HCT116 (cell line): ENCODE data around the gene P2RX6. TPM values are rescaled to one million over a fixed set of nuclear protein-coding genes. Genes with fewer than 3 reads are reported as not detected.

Source experiments
- ATAC-seq: fragments of 200-7000 bp; cut with Tn5 transposase; 2 replicates; pipeline ENCODE4 v1.9.1; 2020; ENCODE audit warnings: mild to moderate bottlenecking, moderate library complexity
- BruUV-seq: library from RNA; stranded (reverse); fragments of 400-500 nt; replicated peaks from 2 replicates; lab custom pipeline; 2021; lab: Mats Ljungman, UMichigan
- CTCF ChIA-PET: fragments of 300-600 bp; sonication (Branson Sonifier 250); formaldehyde crosslinking; loops from one replicate; lab custom pipeline; 2021; ENCODE audit warnings: antibody characterized with exemption; lab: Charles Lee
- POLR2A ChIA-PET: fragments of 300-600, 350-600 bp; sonication (Branson Sonifier 250); formaldehyde crosslinking; loops from one replicate; lab custom pipeline; 2021; ENCODE audit warnings: antibody characterized with exemption; lab: Charles Lee
- RAD21 ChIA-PET, 2 experiments: fragments of 300-600 bp; sonication (Branson Sonifier 250); formaldehyde crosslinking; loops; one replicate each; lab custom pipeline; 2023; ENCODE audit warnings: low total read pairs in 2 of 2; ENCODE audit not compliant: uncharacterized antibody in 2 of 2, unreplicated experiment in 2 of 2, low non-redundant PET in 1 of 2; lab: Charles Lee
- DNase-seq: peaks from one replicate; pipeline ENCODE4 v3.0.0-alpha.2; 2010; ENCODE audit warnings: low read depth, low spot score
- H2AFZ ChIP-seq: fragments of 200-600 bp; shearing (Covaris generic), sonication (generic); 2 replicates; pipeline ENCODE4 v1.6.1; 2017; ENCODE audit warnings: low read depth, mixed run types, mixed read lengths, antibody characterized with exemption, low read length; ENCODE audit not compliant: poor library complexity, severe bottlenecking
- H3K27ac ChIP-seq: 2 replicates; pipeline ENCODE4 v1.5.1; 2012; ENCODE audit warnings: low read depth, low read length
- H3K27me3 ChIP-seq: fragments of 200-600 bp; sonication (generic); 2 replicates; pipeline ENCODE4 v1.6.1; 2016; ENCODE audit warnings: mixed run types, low read length, mixed read lengths; ENCODE audit not compliant: insufficient read depth
- H3K36me3 ChIP-seq, 2 experiments: fragments of 200-500 bp in 1 of 2; fragments of 200-600 bp in 1 of 2; sonication (Bioruptor generic) in 1 of 2; sonication (generic) in 1 of 2; 2 replicates each; pipeline versions ENCODE4 v1.5.1 to v1.6.1; 2014 to 2016; ENCODE audit warnings: low read length in 2 of 2, inconsistent platforms in 1 of 2, mixed read lengths in 1 of 2, mixed run types in 1 of 2; ENCODE audit not compliant: insufficient read depth in 2 of 2, control insufficient read depth in 1 of 2
- H3K4me1 ChIP-seq, 2 experiments: fragments of 200-600 bp in 1 of 2; sonication (generic) in 1 of 2; 2 replicates each; pipeline versions ENCODE4 v1.5.1 to v1.6.1; 2012 to 2017; ENCODE audit warnings: low read length in 2 of 2, inconsistent platforms in 1 of 2, mild to moderate bottlenecking in 1 of 2, mixed read lengths in 1 of 2, mixed run types in 1 of 2, moderate library complexity in 1 of 2; ENCODE audit not compliant: insufficient read depth in 2 of 2, control insufficient read depth in 1 of 2
- H3K4me2 ChIP-seq: fragments of 200-600 bp; sonication (generic); 2 replicates; pipeline ENCODE4 v1.6.1; 2017; ENCODE audit warnings: mixed run types, low read length, mixed read lengths
- H3K4me3 ChIP-seq, 2 experiments: fragments of 200-600 bp in 1 of 2; sonication (generic) in 1 of 2; replicated peaks in 1 of 2; 2 replicates each; pipeline ENCODE4 v1.5.1; 2011 to 2016; ENCODE audit warnings: low read length in 2 of 2, control low read depth in 1 of 2, low read depth in 1 of 2, mild to moderate bottlenecking in 1 of 2, mixed read lengths in 1 of 2, mixed run types in 1 of 2
- H3K79me2 ChIP-seq: fragments of 200-600 bp; sonication (generic); 2 replicates; pipeline ENCODE4 v1.6.1; 2017; ENCODE audit warnings: mild to moderate bottlenecking, mixed run types, low read length, moderate library complexity, mixed read lengths; ENCODE audit not compliant: insufficient read depth
- H3K9ac ChIP-seq: fragments of 200-600 bp; sonication (generic); 2 replicates; pipeline ENCODE4 v1.6.1; 2016; ENCODE audit warnings: low read length, mixed read lengths
- H3K9me2 ChIP-seq: fragments of 200-600 bp; sonication (generic), shearing (Covaris generic); 2 replicates; pipeline ENCODE4 v1.6.1; 2017; ENCODE audit warnings: mixed run types, mild to moderate bottlenecking, moderate library complexity; ENCODE audit not compliant: insufficient read depth
- H3K9me3 ChIP-seq, 2 experiments: fragments of 200-500 bp in 1 of 2; fragments of 200-600 bp in 1 of 2; sonication (Bioruptor generic) in 1 of 2; sonication (generic) in 1 of 2; 2 replicates each; pipeline ENCODE4 v1.6.1; 2014 to 2017; ENCODE audit warnings: low read length in 2 of 2, mixed read lengths in 2 of 2, inconsistent platforms in 1 of 2, low read depth in 1 of 2, mild to moderate bottlenecking in 1 of 2, mixed run types in 1 of 2, moderate library complexity in 1 of 2; ENCODE audit not compliant: control insufficient read depth in 1 of 2, insufficient read depth in 1 of 2
- H4K20me1 ChIP-seq: fragments of 200-600 bp; sonication (generic), shearing (Covaris generic); 2 replicates; pipeline ENCODE4 v1.6.1; 2017; ENCODE audit warnings: mixed run types, mild to moderate bottlenecking, moderate library complexity; ENCODE audit not compliant: insufficient read depth
- ATF3 ChIP-seq: IDR thresholded peaks from 2 replicates; pipeline ENCODE4 v1.6.1; 2012
- CEBPB ChIP-seq: IDR thresholded peaks from 2 replicates; pipeline ENCODE4 v1.6.1; 2012; ENCODE audit warnings: low read depth
- EGR1 ChIP-seq: IDR thresholded peaks from 2 replicates; pipeline ENCODE4 v1.6.1; 2012; ENCODE audit warnings: low read depth
- ELF1 ChIP-seq: IDR thresholded peaks from 2 replicates; pipeline ENCODE4 v1.6.1; 2012; ENCODE audit warnings: low read depth, borderline replicate concordance
- EZH2 ChIP-seq: fragments of 200-600 bp; sonication (generic); IDR thresholded peaks from 2 replicates; pipeline ENCODE4 v1.6.1; 2017; ENCODE audit warnings: antibody characterized with exemption, mixed run types
- FOSL1 ChIP-seq: IDR thresholded peaks from 2 replicates; pipeline ENCODE4 v1.6.1; 2012; ENCODE audit warnings: low read depth
- REST ChIP-seq: IDR thresholded peaks from 2 replicates; pipeline ENCODE4 v1.6.1; 2012; ENCODE audit warnings: low read depth
- SIN3A ChIP-seq: IDR thresholded peaks from 2 replicates; pipeline ENCODE4 v1.6.1; 2012; ENCODE audit warnings: low read depth
- SRF ChIP-seq: IDR thresholded peaks from 2 replicates; pipeline ENCODE4 v1.6.1; 2012; ENCODE audit warnings: low read depth
- TCF7L2 ChIP-seq: IDR thresholded peaks from 2 replicates; pipeline ENCODE4 v1.7.0; 2011; ENCODE audit warnings: borderline replicate concordance, inconsistent platforms; ENCODE audit not compliant: insufficient read depth, insufficient read length; ENCODE audit errors: extremely low read depth
- YY1 ChIP-seq: IDR thresholded peaks from 2 replicates; pipeline ENCODE4 v1.6.1; 2011; ENCODE audit warnings: low read length, low read depth, moderate library complexity, mild to moderate bottlenecking; ENCODE audit not compliant: insufficient replicate concordance; ENCODE audit errors: extremely low read depth
- ZFX ChIP-seq: fragments of 450-650 bp; IDR thresholded peaks from 2 replicates; pipeline ENCODE4 v1.6.1; 2017
- ZNF274 ChIP-seq: fragments of 200-500 bp; sonication (Bioruptor generic); IDR thresholded peaks from 2 replicates; pipeline ENCODE4 v1.6.1; 2014; ENCODE audit warnings: mild to moderate bottlenecking, low read depth, low read length, inconsistent platforms
- intact Hi-C: fragments of 100-400 bp; cut with micrococcal nuclease; formaldehyde crosslinking; loops from 2 replicates; pipeline ENCODE4 v1.10.0; 2022
- total RNA-seq: library from RNA; stranded (reverse); gene quantifications from one replicate; pipeline ENCODE4 v1.2.1, GENCODE V29; 2021; ENCODE audit not compliant: unreplicated experiment
- TF ChIP-seq, protein P1 (sequence below): IDR thresholded peaks from 2 replicates; pipeline ENCODE4 v1.6.1; 2012

Gene P2RX6
- total RNA-seq, 1 experiment from 2014 or later = 0.20 TPM

- Histone ChIP-seq H3K4me2 (peak overlapping the region; percentile 37), H3K27ac (no peak overlapping the region), H3K9me3 (0 out of 4 replicates have a peak, but pooled peaks cover 0 to 4% of the 10 kb centered on the region in 2 experiments), H3K9me2 (no peaks in the 10 kb centered on the region), H3K4me1 (peaks cover 0 to 13% of the 10 kb centered on the region in 2 experiments; a peak in 2 of 4 replicates), H2AFZ (no peak overlapping the region), H3K79me2 (no peaks in the 10 kb centered on the region), H3K27me3 (no peaks in the 10 kb centered on the region), H3K36me3 (no peaks in the 10 kb centered on the region), H3K9ac (no peak overlapping the region), H4K20me1 (no peaks in the 10 kb centered on the region), H3K4me3 (no peak overlapping the region)
- CTCF ChIA-PET = interaction anchor here (1.1 kb wide), 2 partner anchors 25 to 28 kb away, joined by 3 to 5 read pairs; no protein-coding TSS in a partner anchor
- POLR2A ChIA-PET = interaction anchor here (0.6 to 0.7 kb wide), 3 partner anchors 23 to 92 kb away, joined by 3 read pairs; partner anchors contain the start of genes LZTR1 and THAP7
- RAD21 ChIA-PET = no interaction called here
- ATAC-seq = peak; percentile 75
- no TSS peak for BruUV-seq
- peak; percentile 4 for DNase-seq
- TF ChIP-seq YY1 = no peak
- peak; percentile 27; the same call in 1 of the 2 replicates for TF ChIP-seq FOSL1
- 0 out of 2 replicates have a peak, but pooled peaks have one; percentile 36 for TF ChIP-seq CEBPB
- TF ChIP-seq ATF3 = peak; percentile 71
- intact Hi-C loops = no loop called here
These were observed 59.2 kb downstream of the P2RX6 start for GRCh38 chr22:21074102-21074715.

DNA sequence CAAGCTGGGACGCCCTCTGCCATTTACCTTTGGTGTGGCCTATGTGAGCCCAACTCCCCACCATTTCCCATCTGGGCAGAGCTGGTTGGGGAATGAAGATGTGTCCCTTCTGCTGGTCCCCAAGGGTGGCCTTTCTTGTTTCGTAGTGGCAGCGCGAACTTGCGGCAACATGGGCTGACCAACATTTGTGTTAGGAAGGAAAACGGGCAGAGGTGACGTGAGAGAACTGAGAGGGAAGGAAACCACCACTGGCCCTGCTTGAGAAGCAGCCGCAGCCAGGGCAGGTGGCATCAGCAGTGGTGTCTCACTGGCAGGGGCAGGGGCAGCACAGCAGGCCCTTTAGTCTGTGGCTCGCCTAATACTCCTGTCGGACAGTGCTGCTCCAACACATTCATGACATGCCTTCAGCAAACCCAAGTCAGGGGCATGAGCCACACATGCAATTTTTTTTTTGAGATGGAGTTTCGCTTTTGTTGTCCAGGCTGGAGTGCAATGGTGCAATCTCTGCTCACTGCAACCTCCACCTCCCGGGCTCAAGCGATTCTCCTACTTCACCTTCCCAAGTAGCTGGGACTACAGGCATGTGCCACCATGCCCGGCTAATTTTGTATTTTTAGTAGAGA is 60.7 kb downstream of the P2RX6 start:
- Histone ChIP-seq H4K20me1 (no peaks in the 10 kb centered on the region), H3K27ac (no peak overlapping the region), H3K79me2 (no peaks in the 10 kb centered on the region), H3K27me3 (no peaks in the 10 kb centered on the region), H2AFZ (no peak overlapping the region), H3K9me2 (no peaks in the 10 kb centered on the region), H3K9me3 (0 out of 4 replicates have a peak, but pooled peaks cover 0 to 4% of the 10 kb centered on the region in 2 experiments), H3K36me3 (no peaks in the 10 kb centered on the region), H3K4me2 (no peak overlapping the region), H3K9ac (no peak overlapping the region), H3K4me3 (no peak overlapping the region), H3K4me1 (peaks cover 0 to 13% of the 10 kb centered on the region in 2 experiments; a peak in 2 of 4 replicates)
- no TSS peak for BruUV-seq
- intact Hi-C loops = no loop called here
- ATAC-seq = no peak
- ChIA-PET CTCF (no interaction called here), POLR2A (no interaction called here), RAD21 (no interaction called here)
- DNase-seq = no peak
- TF ChIP-seq EZH2 (no peak), ZFX (no peak), TCF7L2 (no peak), EGR1 (no peak), SIN3A (no peak), SRF (no peak), ZNF274 (no peak), REST (no peak), ELF1 (no peak)
- TF ChIP-seq, protein P1, sequence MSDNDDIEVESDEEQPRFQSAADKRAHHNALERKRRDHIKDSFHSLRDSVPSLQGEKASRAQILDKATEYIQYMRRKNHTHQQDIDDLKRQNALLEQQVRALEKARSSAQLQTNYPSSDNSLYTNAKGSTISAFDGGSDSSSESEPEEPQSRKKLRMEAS = no peak
